AG04449 (cell line): Measurements from ENCODE around the gene WIPF2.

ENCODE experiments used
- CTCF ChIA-PET: fragments of 350-600 bp; formaldehyde crosslinking; extraction: SDS; loops from one replicate; lab custom pipeline; 2021; ENCODE audit warnings: antibody characterized with exemption; lab: Yijun Ruan, JAX
- POLR2A ChIA-PET: fragments of 400-600, 350-600 bp; formaldehyde crosslinking; extraction: SDS; loops from one replicate; lab custom pipeline; 2020; ENCODE audit warnings: antibody characterized with exemption, inconsistent platforms; lab: Yijun Ruan, JAX
- DNase-seq: peaks from one replicate; pipeline ENCODE4 v3.0.0-alpha.2; 2010; ENCODE audit warnings: low read depth, low spot score
- H3K4me3 ChIP-seq: 2 replicates; pipeline ENCODE4 v1.5.1; 2011; ENCODE audit warnings: low read depth, mild to moderate bottlenecking, control low read depth, low read length
- TF ChIP-seq, protein P1 (sequence below): IDR thresholded peaks from one replicate; pipeline ENCODE4 v1.5.1; 2011; ENCODE audit warnings: mild to moderate bottlenecking, moderate library complexity, low read length, control low read depth, inconsistent platforms; ENCODE audit not compliant: insufficient read depth; ENCODE audit errors: missing control alignments

WIPF2 gene

DNA sequence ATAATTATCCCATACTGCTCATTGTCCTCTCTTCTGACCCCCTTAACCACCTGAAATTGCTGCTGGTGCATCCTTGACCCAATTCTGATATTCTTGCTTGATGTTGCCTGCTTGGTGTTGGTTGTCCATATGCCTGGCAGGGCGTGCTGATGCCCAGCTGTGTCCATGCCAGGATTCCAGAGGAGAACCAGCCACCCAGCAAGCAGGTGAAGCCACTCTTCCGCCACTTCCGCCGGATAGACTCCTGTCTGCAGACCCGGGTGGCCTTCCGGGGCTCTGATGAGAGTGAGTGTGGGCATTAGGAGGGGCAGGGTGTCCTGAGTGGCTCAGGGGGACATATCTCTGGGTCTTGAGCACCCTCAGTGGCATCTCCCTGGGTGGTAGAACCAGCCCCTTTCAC lies 30.4 kb upstream of the WIPF2 start:
- POLR2A ChIA-PET, result no interaction called here
- H3K4me3 ChIP-seq, result no peak overlapping the region
- TF ChIP-seq, protein P1, sequence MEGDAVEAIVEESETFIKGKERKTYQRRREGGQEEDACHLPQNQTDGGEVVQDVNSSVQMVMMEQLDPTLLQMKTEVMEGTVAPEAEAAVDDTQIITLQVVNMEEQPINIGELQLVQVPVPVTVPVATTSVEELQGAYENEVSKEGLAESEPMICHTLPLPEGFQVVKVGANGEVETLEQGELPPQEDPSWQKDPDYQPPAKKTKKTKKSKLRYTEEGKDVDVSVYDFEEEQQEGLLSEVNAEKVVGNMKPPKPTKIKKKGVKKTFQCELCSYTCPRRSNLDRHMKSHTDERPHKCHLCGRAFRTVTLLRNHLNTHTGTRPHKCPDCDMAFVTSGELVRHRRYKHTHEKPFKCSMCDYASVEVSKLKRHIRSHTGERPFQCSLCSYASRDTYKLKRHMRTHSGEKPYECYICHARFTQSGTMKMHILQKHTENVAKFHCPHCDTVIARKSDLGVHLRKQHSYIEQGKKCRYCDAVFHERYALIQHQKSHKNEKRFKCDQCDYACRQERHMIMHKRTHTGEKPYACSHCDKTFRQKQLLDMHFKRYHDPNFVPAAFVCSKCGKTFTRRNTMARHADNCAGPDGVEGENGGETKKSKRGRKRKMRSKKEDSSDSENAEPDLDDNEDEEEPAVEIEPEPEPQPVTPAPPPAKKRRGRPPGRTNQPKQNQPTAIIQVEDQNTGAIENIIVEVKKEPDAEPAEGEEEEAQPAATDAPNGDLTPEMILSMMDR, result no peak
- CTCF ChIA-PET, result interaction anchor here (1.1 to 8.3 kb wide), 8 partner anchors 10 to 179 kb away, joined by 3 to 99 read pairs (median 21); partner anchors contain the start of genes CDC6 and RAPGEFL1
- DNase-seq, result no peak

DNA sequence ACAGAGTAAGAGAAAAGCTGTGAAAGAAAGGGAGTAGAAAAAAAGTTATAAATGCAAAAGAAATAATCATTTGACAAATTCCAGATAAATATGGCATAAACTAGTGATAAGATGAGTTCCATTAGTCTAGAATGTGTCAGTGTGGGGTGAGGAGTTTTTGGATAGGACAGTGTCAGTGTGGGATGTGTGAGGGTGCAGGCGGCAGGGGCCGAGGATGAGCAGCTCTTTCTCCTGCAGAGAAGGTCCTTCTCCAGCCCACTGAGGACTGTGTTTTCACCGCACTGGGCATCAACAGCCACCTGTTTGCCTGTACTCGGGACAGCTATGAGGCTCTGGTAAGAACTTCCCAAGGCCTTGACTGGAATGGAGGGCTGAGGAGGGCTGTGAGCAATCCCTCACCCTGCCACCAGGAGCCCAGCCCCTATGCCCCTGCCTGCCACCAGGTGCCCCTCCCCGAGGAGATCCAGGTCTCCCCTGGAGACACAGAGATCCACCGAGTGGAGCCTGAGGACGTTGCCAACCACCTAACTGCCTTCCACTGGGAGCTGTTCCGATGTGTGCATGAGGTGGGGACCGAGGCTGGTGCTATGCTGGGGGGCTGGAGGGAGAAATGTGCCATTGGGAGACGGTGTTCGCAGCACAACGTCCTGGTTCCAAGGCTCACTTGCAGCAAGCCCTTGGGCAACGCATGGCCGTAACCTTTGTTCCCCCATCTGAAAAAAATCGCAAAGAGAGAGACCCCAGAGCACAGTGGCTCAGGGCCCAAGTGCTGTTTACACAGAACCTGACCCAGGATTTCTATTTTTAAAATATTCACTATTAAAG lies 28.7 kb upstream of the WIPF2 start:
- H3K4me3 ChIP-seq, result peak overlapping the region; percentile 4
- ChIA-PET POLR2A (interaction anchor here (1.5 kb wide), 1 partner anchor 50 kb away, joined by 8 read pairs; the partner anchor contains the start of gene CASC3), CTCF (interaction anchor here (0.7 to 8.3 kb wide), 19 partner anchors 10 to 177 kb away, joined by 3 to 99 read pairs (median 6); partner anchors contain the start of genes CDC6, CSF3, NR1D1 and RAPGEFL1)
- no peak for DNase-seq
- TF ChIP-seq, protein P1, result peak; percentile 56

DNA sequence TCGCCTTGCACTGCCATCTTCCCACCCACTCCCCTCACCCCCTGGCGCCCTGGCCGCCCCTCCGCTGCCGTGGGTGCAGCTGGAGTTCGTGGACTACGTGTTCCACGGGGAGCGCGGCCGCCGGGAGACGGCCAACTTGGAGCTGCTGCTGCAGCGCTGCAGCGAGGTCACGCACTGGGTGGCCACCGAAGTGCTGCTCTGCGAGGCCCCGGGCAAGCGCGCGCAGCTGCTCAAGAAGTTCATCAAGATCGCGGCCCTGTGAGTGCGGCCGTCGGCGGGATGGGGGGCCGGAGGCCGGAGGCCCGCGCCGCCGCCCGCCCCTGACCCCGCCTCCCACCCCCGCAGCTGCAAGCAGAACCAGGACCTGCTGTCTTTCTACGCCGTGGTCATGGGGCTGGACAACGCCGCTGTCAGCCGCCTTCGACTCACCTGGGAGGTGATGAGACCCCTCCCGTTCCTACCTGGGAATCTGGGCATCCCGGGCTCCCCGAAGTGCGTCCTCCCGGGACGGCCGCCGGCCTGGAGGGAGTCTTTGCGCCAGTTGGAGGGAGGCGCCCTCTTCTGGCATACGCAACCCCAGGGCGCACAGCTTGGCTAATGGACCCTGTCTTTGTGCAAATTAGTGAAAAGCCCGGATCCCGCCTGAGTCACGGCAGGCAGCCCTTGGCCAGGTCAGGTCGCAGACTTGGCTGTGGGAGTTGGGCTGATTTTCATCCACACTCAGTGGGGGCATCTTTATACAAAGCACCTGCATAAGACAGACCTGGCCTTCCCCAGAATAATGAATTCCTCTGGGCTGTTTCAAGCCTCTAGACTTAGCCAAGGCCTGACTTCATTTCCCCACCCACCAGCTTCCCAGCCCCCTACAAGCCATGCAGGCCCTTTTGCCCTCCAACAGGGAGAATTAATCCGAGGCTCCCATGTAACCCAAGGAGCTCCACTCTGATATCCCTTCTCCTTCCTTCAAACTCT lies 27.6 kb upstream of the WIPF2 start:
- TF ChIP-seq, protein P1, result peak; percentile 89
- peak overlapping the region; percentile 66 for H3K4me3 ChIP-seq
- POLR2A ChIA-PET, result interaction anchor here (1.0 to 1.5 kb wide), 4 partner anchors 8 to 79 kb away, joined by 3 to 8 read pairs (median 4); partner anchors contain the start of gene CASC3
- CTCF ChIA-PET, result interaction anchor here (0.5 to 8.3 kb wide), 28 partner anchors 9 to 209 kb away, joined by 3 to 99 read pairs (median 4); partner anchors contain the start of genes CDC6, CSF3, NR1D1 and RAPGEFL1
- no peak for DNase-seq

DNA sequence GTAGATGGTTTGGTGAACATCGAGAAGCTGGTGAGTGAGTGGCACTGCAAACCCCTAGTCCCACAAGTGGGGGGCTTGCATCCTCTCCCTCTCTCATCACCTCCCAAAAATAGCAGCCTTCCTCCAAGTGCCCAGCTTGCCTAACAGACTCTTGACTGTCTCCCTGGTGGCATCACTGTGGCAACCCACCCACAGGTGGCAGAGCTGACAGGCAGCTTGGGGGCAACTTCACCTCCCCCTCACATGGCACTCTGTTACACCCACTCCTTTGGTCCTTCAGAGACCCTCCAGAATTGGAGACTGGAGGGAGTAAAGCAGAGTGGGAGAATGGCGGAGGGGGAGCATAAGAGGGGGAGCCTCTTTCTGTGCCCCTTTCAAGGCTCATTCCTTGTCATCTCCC lies 26.1 kb upstream of the WIPF2 start:
- no peak overlapping the region for H3K4me3 ChIP-seq
- POLR2A ChIA-PET, result no interaction called here
- no peak for DNase-seq
- CTCF ChIA-PET, result interaction anchor here (0.8 to 8.3 kb wide), 16 partner anchors 7 to 179 kb away, joined by 3 to 99 read pairs (median 16); partner anchors contain the start of genes CDC6, CSF3, NR1D1 and RAPGEFL1
- TF ChIP-seq, protein P1, result no peak

DNA sequence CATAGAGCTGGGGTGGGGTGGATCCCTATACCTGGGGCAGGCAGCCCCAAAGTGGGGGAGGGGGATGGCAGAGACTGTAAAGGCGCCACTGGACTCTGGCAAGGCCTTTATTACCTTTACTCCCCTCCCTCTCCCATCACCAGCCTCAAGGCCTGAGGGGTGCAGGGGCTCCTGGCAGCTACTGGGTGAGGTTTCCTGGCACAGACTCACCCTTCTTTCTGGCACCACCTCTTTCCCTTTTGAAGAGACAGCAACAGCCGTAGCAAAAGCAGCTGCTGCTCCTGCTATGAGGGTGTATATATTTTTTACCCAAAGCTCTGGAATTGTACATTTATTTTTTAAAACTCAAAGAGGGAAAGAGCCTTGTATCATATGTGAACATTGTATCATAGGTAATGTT lies 24.3 kb upstream of the WIPF2 start:
- DNase-seq, result no peak
- TF ChIP-seq, protein P1, result no peak
- CTCF ChIA-PET, result interaction anchor here (0.8 to 8.3 kb wide), 10 partner anchors 15 to 204 kb away, joined by 3 to 88 read pairs (median 14); partner anchors contain the start of genes CDC6, CSF3, RAPGEFL1 and WIPF2
- H3K4me3 ChIP-seq, result no peak overlapping the region
- POLR2A ChIA-PET, result no interaction called here
